Type B pancreatic cell (in vitro differentiated cells): ENCODE results near the gene FBLN2. TPM values are rescaled to one million over a fixed set of nuclear protein-coding genes. Genes with fewer than 3 reads are reported as not detected.

Source experiments
- DNase-seq: peaks from one replicate; pipeline ENCODE4 v3.0.0; 2021; ENCODE audit warnings: mixed read lengths; ENCODE audit not compliant: unreplicated experiment; ENCODE audit errors: extremely low spot score
- H3K27ac Mint-ChIP-seq: 2 replicates; pipeline ENCODE4 v1.8.0; 2021; ENCODE audit warnings: mild to moderate bottlenecking, mixed read lengths
- H3K27me3 Mint-ChIP-seq: 2 replicates; pipeline ENCODE4 v1.8.0; 2021; ENCODE audit warnings: mixed read lengths
- H3K36me3 Mint-ChIP-seq: 2 replicates; pipeline ENCODE4 v1.8.0; 2021; ENCODE audit warnings: mixed read lengths
- H3K4me1 Mint-ChIP-seq: one replicate; pipeline ENCODE4 v1.8.0; 2021; ENCODE audit warnings: mixed read lengths; ENCODE audit not compliant: unreplicated experiment
- H3K4me3 Mint-ChIP-seq: 2 replicates; pipeline ENCODE4 v1.8.0; 2021; ENCODE audit warnings: mild to moderate bottlenecking, mixed read lengths
- H3K9me3 Mint-ChIP-seq: 2 replicates; pipeline ENCODE4 v1.8.0; 2021; ENCODE audit warnings: mixed read lengths
- total RNA-seq: library from RNA; stranded (reverse); gene quantifications from 2 replicates; pipeline ENCODE4 v1.2.1, GENCODE V29; 2021; ENCODE audit warnings: low replicate concordance
- TF ChIP-seq, protein P1 (sequence below): fragments of 200-600 bp; sonication (generic); conservative IDR thresholded peaks from 2 replicates; pipeline ENCODE4 v1.5.0; 2021; ENCODE audit warnings: antibody characterized with exemption, mild to moderate bottlenecking

FBLN2 gene
- total RNA-seq, 1 donor from 2014 or later: 67.6 TPM

DNA sequence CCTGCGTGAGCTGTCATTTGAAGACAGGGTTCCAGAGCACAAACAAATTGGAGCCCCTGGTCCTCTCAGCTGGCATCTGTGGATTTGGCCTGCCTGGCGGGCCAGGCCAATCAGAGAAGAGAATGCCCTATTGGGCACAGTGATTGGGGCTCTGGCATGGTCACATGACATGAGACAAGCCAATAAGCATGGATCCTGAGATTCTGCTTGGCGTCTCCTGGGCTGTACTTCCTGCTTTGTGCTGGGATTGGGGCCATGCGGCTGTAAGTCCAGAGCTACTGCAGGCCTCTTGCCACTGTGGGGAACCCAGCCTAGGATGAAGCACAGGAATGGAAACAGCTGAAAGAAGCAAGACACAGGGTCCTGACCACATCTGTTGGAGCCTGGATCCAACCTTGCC lies 121.4 kb downstream of the FBLN2 start:
- TF ChIP-seq, protein P1, sequence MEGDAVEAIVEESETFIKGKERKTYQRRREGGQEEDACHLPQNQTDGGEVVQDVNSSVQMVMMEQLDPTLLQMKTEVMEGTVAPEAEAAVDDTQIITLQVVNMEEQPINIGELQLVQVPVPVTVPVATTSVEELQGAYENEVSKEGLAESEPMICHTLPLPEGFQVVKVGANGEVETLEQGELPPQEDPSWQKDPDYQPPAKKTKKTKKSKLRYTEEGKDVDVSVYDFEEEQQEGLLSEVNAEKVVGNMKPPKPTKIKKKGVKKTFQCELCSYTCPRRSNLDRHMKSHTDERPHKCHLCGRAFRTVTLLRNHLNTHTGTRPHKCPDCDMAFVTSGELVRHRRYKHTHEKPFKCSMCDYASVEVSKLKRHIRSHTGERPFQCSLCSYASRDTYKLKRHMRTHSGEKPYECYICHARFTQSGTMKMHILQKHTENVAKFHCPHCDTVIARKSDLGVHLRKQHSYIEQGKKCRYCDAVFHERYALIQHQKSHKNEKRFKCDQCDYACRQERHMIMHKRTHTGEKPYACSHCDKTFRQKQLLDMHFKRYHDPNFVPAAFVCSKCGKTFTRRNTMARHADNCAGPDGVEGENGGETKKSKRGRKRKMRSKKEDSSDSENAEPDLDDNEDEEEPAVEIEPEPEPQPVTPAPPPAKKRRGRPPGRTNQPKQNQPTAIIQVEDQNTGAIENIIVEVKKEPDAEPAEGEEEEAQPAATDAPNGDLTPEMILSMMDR: no peak
- DNase-seq: no peak
- Mint-ChIP-seq H3K36me3 (no peaks in the 10 kb centered on the region), H3K27ac (no peak overlapping the region), H3K4me3 (no peak overlapping the region), H3K9me3 (no peaks in the 10 kb centered on the region), H3K4me1 (no peaks in the 10 kb centered on the region), H3K27me3 (peaks cover 26% of the 10 kb centered on the region)

DNA sequence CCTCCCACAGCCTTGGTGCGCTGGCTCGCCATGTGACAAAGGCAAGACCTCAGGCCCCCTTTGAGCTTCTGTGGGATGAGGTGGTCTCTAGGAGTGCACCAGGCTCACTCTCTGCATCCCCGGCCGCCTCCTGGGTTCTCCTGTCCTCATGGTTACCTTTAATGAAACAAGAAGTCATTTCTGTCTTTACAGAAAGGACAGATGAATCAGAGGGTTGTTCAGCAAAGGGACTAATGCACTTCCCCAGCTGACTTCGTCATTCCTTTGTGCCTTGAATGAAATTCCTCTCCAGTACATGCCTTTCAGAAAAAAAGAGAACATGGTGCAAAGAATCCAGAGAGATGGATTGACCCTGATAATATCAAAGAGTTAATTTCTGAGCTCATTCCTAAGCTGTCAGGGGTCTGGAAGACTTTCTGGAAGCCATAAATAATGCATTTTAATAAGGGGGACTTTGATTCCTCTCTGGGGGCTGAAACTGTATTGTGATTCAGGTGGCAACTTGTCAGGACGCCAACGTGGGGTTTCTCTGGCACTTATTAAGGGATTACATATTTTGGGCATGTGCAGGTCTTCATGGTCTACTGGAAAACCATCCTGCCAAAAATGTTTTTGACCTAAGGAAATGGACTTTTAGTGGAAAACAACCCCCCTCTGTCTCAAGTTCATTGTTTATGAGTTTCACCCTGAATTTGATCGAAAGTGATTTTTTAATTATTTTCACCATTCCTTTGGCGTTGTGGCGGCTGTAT lies 122.7 kb downstream of the FBLN2 start:
- H3K27ac Mint-ChIP-seq: no peak overlapping the region
- no peaks in the 10 kb centered on the region for H3K9me3 Mint-ChIP-seq
- no peaks in the 10 kb centered on the region for H3K36me3 Mint-ChIP-seq
- TF ChIP-seq, protein P1: no peak
- H3K27me3 Mint-ChIP-seq: peaks cover 31% of the 10 kb centered on the region
- no peak overlapping the region for H3K4me3 Mint-ChIP-seq
- DNase-seq: no peak
- no peaks in the 10 kb centered on the region for H3K4me1 Mint-ChIP-seq

DNA sequence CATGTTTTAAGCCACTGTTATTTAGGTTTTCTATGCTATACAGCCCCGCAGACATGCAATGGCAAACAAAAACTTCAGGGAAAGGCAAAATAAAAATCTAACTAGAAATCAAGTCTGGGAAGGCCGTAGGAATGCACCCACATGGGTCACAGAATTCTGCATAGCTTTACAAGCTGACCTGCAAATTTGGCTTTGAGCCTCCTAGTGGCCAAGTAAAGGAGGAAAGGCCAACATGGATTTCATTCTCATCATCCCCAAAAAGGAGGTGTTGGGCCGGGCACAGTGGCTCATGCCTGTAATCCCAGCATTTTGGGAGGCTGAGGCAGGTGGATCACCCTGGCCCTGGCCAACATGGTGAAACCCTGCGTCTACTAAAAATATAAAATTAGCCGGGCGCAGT lies 124.3 kb downstream of the FBLN2 start:
- no peak for DNase-seq
- H3K27me3 Mint-ChIP-seq: peaks cover 18% of the 10 kb centered on the region
- TF ChIP-seq, protein P1: peak; percentile 65
- no peaks in the 10 kb centered on the region for H3K36me3 Mint-ChIP-seq
- no peaks in the 10 kb centered on the region for H3K4me1 Mint-ChIP-seq
- no peak overlapping the region for H3K4me3 Mint-ChIP-seq
- H3K9me3 Mint-ChIP-seq: no peaks in the 10 kb centered on the region
- H3K27ac Mint-ChIP-seq: no peak overlapping the region

DNA sequence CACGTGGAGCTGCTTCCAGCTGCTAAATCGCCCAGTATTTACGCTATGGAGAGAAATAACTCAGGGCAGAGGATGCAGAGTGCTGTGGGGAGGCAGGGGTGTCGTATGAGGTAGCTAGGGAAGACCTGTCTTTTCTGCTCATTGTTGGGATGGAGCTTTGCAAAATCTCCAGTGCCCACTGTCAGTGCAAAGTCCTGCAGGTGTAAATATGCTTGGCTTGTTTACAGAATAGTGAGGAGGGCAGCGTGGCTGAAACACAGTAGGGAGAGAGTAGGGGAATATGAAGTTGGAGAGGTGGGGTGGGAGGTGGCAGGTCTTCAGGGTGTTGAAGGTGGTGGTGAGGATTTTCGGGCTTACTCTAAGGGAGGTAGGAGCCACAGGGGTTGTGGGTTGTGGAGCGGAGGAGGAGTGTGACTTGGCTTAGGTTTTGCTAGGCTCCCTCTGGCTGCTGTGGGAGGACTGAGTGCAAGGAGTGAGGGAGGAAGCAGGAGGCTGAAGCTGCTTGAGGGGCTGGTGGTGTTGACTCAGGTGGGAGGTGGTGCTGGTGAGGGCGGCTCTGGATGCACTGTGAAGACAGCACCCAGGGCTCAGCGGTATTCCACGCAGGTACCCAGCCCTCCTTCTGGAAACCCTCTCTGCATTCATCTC lies 125.7 kb downstream of the FBLN2 start:
- TF ChIP-seq, protein P1: no peak
- no peak for DNase-seq
- no peaks in the 10 kb centered on the region for H3K36me3 Mint-ChIP-seq
- H3K9me3 Mint-ChIP-seq: no peaks in the 10 kb centered on the region
- H3K4me1 Mint-ChIP-seq: no peaks in the 10 kb centered on the region
- H3K27ac Mint-ChIP-seq: no peak overlapping the region
- H3K4me3 Mint-ChIP-seq: no peak overlapping the region
- H3K27me3 Mint-ChIP-seq: peaks cover 20% of the 10 kb centered on the region

DNA sequence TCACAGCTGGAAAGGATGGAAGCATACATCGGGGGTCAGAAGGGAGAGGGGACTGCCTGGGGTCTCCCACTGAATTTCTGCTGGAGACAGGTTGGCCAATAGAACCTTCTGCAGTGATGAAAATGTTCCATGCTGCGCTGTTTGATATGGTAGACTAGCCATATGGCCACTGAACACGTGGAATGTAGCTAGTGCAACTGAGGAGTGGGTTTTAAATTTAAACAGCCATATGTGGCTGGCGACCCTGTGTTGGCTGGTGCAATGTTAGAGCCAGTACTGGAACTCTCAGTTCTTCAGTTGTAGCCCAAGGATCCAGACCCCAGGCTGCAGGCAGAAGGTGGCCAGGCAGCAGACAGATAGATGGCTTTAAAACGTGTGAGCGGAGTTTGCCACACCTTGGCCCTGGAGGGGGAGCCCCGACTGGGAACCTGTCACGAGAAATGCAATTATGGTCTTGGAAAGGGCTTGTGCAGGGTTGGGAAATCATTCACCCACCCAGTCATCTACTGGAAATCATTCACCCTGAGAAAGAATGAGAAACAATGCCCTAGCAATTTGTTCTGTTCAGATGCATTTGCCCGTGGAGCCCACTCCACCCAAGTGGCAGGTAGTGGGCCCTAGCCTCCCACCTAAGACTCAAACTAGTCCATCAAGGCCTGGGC lies 127.6 kb downstream of the FBLN2 start:
- H3K36me3 Mint-ChIP-seq: no peaks in the 10 kb centered on the region
- H3K4me3 Mint-ChIP-seq: no peak overlapping the region
- H3K4me1 Mint-ChIP-seq: no peaks in the 10 kb centered on the region
- H3K27ac Mint-ChIP-seq: no peak overlapping the region
- H3K9me3 Mint-ChIP-seq: no peaks in the 10 kb centered on the region
- H3K27me3 Mint-ChIP-seq: peaks cover 20% of the 10 kb centered on the region
- DNase-seq: no peak
- TF ChIP-seq, protein P1: no peak
